GM19240 (cell line): ENCODE data around the gene SORCS2.

Experiments used
- DNase-seq: peaks from one replicate; pipeline ENCODE4 v3.0.0; 2011; ENCODE audit warnings: low spot score; ENCODE audit not compliant: insufficient read length

The SORCS2 gene

DNA sequence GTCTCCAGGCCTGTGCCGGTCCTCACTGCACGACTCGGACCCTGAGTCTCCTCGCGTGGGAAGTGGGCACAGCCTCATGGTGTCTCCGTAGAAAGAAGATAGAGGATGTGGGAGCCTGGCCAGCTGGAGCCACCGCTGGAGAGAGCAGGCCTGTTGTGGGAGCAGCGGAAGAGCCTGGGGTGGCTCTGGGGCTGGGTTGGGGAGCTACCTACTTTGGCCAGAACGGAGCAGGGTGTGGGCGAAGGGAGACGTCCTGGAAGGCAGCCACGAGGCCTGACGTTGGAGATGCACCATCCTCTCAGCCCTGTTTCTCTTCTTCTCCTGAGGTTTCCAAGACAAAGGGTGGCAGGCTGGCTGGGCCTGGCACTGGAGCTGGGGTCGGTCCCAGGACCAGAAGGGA, 93.8 kb downstream of the SORCS2 start:
- no peak for DNase-seq

DNA sequence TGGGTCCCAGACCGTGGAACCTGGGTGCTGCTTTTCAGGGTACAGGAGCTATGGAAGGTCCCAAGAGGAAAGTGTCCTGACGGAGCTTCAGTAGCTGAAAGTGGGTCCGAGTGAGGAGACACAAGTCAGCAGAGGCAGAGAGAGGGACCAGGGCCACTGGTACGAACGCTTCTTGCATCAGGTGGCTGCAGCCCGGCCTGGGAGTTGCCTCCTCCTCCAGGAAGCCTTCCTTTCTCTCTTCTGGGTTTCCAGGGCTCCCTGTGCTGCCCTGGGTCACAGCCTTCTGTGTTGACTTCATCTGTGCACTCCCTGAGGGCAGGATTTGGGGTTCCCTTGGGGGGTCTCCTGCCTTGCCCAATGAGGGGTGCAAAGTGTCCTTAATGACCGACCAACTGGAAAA, 94.5 kb downstream of the SORCS2 start:
- DNase-seq = no peak

DNA sequence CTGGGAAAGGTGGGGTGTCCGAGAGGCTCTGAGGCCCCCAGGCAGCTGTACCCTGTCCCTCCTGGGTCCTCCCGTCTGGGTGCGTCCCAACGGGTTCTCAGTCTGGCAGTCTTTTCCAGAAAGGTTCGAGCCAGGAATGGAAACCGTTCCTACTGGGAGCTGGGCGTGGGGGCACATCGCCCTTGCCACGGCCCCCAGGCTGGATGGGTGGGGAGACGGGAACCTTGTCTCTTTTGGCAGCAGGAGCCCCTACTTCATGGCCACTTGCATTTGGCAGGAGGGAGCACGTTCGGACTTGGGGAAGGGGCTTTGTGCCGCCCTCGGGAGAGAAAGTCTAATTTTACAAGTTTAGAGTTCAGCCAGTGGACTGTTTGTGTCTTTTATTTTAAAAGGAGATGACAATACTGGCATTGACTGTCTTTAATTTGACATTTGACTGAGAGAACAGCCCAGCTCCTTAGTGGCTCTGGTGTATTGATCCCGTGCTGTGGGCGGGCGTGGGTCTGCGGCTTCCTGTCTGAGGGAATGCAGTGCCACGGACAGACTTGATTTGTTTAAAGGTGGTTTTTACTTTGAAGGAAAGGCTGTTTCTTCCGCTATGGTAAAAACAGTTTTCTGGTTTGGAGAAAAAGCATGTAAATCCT, 95.1 kb downstream of the SORCS2 start:
- DNase-seq = no peak

DNA sequence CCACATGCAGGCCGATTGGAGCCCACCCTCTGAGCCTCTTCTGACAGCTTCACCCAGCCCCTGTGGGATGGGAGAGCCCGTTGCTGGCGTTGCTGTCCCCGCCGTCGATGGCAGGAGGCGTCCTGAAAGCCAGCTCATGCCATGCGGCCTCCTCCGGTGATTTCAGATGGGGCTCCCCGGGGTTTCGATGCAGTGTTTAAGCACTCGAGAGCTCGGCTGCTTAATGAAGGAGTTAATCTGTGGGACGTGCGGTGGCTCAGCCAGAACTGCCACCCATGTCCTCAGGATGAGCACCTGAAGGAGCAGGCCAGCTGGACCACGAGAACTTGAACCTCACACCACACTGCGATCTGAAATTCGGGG, 95.6 kb downstream of the SORCS2 start:
- no peak for DNase-seq

- DNase-seq = no peak
These were observed 96.6 kb downstream of the SORCS2 start for GRCh38 chr4:7288751-7289523.

DNA sequence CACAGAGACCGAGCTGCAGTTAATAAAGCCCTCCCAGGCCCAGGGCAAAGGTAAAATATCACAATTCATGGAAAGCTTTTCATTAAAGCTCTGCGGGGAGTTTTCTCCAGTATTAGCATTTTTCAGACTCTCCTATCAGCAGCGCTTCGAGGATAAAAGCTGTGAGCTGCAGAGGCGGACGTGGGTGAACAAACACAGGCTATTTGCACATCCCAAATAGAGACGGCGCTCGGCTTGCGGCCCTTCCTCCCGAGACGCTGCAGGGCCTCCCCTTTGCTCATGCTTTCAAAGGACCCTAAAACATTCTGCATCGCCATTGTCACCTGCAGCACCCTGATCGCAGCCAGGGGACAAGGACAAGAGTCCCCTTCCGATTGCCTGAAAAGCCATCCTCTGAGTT, 97.3 kb downstream of the SORCS2 start:
- no peak for DNase-seq

DNA sequence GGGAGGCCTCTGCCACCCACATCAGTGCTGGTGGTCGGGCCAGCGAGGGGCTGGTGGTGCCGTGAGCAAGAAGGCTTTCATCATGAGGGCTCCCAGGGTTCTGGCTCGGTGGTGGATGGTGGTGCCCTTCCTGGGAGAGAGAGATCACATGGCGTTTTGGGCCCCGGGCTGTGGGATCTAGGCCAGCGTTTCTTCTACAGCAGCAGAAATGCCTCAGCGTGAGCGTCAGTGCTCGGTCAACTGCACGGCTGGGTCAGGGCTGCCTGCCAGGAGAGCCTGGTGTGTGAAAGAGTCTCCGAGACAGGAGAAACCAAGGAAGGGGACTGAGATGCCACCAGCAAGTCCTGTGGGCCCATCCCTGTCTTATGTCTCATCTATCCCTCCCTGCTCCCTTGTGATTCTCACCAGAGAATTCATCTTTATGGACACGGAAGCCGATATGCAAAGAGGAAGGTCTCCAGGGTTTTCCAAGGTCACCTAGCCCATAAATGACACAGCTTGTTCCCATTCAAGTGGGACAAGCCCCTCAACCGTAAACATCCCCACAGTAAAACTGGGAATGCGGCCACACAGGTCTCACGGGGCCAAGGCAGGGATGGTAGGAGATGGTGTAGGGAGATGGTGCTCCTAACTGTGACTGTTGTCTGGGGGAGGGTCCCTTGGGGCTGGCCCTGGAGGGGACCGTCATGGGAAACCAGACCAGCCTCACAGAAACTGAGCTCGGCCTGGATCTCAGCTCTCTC, 99.2 kb downstream of the SORCS2 start:
- DNase-seq = no peak

GRCh38 chr4:7293703-7294102, 101.4 kb downstream of the SORCS2 start:
- DNase-seq = no peak

- no peak for DNase-seq
These were observed 101.9 kb downstream of the SORCS2 start for GRCh38 chr4:7294176-7294756.

- DNase-seq = no peak
These were observed 103.0 kb downstream of the SORCS2 start for GRCh38 chr4:7295197-7295910.

- DNase-seq = no peak
These were observed 103.7 kb downstream of the SORCS2 start for GRCh38 chr4:7295911-7296660.

- no peak for DNase-seq
These were observed 104.5 kb downstream of the SORCS2 start for GRCh38 chr4:7296661-7297335.

GRCh38 chr4:7297374-7297773, 105.0 kb downstream of the SORCS2 start:
- no peak for DNase-seq

DNA sequence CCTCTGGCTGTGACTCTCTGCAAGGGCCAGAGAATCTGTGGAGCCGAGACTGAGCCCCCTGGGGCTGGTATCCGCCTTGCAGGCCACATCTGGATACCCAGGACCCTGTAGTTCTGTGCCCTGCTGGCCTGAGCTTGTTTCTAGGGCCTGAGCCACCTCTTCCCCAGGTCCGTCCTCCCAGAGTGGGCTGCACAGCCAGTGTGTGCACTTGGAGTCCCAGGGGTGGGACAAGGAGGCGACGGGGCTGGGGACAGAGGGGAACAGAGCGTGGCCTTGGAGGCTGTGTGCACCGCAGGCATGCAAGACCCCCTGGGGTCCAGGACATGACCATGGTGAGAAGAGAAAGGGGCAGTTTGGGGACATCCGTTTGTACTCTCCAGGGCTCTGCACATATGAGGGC, 105.5 kb downstream of the SORCS2 start:
- no peak for DNase-seq

DNA sequence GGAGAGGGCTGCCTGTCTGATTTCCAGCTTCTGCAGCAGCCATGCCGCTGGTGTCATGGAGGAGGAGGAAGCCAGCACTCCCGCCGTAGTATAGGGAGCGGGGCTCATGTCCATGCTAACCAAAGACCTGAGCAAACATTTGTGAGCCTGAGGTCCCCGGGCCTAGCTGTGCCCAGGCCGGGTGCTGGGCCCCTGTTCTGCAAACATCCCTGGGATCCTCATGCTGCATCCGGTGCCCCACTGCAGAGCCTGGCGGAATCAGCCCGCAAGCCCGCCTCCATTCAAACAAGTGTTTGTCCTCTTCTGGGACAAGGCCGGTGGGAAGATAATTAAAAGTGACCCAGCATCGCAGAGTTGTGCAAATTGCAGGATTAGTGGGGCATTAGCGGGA, 106.3 kb downstream of the SORCS2 start:
- no peak for DNase-seq

DNA sequence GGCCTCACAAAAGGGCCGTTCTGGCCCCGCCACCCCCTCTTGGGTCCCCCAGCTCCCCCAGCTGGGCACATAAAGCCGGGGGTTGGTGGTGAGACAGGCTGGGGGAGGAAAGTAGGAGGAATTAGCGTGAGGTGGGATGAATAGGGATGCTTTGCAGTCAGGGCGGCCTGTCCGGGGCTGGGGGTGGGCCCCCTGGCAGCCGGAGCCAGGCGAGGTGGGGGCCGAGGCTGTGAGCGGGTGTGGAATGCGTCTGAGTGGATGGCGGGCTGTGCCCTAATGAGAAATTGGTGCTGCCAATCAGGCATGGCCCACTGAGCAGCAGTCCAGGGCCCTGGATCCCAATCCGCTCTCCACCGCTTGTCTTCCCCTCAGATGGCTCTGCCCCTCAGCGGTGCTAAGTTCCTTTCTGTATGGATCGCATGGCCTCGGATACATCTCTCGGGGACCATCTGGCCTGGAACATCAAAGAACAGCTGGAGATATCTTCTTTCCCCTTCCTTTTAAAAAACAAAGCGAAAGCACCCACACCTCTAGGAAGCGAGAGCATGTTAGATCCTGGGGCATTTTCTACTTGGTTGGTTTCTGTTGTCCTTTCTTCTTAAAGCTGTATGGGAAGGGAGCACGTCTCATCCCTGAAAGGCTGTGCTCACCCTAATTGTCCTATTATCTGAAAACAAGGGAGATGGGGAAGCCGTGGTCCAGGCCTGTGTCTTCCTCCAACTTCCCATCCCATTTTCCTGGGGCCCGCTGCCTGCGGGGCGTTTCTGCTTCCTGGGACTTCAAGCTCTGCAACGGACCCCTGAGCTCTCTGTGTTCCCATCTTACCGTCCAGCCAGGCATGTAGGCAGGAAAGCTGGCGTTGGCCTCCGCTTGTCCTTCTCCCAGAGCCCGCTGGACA, 106.9 kb downstream of the SORCS2 start:
- no peak for DNase-seq

DNA sequence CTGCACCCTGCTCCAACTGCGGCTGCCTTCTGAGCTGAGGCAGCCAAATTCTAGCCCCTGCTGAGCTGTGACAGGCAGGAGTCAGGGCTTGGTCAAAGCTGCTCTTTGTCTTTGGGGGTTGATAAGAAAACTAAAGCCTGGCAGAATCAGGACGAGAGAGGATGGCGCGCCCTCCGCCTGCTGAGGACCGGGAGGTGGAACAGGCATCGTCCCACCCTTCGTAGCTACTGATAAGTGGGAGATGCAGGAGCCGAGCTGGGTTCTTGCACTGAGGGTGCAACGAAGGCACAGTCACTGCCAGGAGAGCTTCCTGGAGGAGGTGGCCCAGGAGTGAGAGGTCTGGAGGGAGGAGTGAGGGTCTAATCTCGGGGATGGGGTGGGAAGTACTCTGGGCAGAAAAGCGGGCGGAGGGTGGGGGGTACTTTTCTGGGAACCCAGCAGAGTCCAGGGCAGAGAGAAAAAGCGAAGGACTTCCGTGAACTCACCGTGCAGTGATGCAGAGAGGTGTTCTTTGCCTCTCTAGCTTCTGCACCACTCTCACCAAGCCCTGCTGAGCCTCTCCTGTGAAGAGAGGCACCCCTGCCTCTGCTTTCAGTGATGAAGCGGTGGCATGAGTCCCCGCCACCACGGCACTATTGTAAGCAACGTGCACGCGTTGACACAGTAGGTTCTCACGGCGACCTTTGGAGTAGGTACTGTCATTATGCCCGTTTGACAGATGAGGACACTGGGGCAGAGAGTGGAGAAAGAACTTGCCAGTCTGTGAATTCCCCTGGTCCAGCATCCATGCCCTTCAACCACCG, 107.8 kb downstream of the SORCS2 start:
- DNase-seq = no peak

- DNase-seq = no peak
These were observed 108.4 kb downstream of the SORCS2 start for GRCh38 chr4:7300711-7301095.
